Measurements from ENCODE around the gene COL20A1. TPM values are rescaled to one million over a fixed set of nuclear protein-coding genes. Genes with fewer than 3 reads are reported as not detected.
A peak's percentile ranks its signal among the peaks of the same experiment; 100 is the strongest.

COL20A1 gene
- total RNA-seq, 2 donors from 2014 or later, result not detected

DNA sequence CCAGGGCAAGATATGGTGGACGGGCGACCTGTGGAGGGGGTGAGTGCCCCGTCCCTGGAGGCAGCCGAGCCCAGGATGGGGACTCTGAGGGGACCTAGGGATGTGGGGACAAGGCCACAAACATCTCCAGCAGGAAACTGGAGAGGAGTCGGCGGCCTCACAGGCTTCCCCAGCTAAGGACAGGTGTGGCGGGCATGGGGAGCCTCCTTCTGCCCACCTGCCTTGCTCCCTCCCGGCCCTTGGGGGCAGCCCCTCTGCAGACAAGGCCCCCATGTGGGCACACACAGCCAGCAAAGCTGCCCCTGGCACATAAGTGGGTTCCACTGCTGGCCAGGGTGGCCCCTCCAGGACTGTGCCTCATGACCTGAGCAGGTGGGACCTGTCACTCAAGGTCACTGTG is 63.5 kb downstream of the COL20A1 start:
- Histone ChIP-seq H3K36me3 (replicated peaks in 1 of 2; ENCODE audit: insufficient read depth in 1 of 2, low read depth in 2 of 2) (no peaks in the 10 kb centered on the region), H3K9me3 (no peaks in the 10 kb centered on the region), H3K27me3 (peaks cover 0 to 14% of the 10 kb centered on the region in 2 donors), H3K27ac (no peak overlapping the region), H3K4me1 (peaks cover 20% of the 10 kb centered on the region), H3K4me3 (no peak overlapping the region)
- ATAC-seq, result no peak
- WGBS, 2 donors, result 70 to 77% methylated on average over 4 to 8 of the region's 8 CpGs
- TF ChIP-seq POLR2A (IDR thresholded peaks at IDR 0.05), result no peak
- TF ChIP-seq, protein P1, sequence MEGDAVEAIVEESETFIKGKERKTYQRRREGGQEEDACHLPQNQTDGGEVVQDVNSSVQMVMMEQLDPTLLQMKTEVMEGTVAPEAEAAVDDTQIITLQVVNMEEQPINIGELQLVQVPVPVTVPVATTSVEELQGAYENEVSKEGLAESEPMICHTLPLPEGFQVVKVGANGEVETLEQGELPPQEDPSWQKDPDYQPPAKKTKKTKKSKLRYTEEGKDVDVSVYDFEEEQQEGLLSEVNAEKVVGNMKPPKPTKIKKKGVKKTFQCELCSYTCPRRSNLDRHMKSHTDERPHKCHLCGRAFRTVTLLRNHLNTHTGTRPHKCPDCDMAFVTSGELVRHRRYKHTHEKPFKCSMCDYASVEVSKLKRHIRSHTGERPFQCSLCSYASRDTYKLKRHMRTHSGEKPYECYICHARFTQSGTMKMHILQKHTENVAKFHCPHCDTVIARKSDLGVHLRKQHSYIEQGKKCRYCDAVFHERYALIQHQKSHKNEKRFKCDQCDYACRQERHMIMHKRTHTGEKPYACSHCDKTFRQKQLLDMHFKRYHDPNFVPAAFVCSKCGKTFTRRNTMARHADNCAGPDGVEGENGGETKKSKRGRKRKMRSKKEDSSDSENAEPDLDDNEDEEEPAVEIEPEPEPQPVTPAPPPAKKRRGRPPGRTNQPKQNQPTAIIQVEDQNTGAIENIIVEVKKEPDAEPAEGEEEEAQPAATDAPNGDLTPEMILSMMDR (IDR thresholded peaks at IDR 0.05), result no peak
- no peak for DNase-seq
- intact Hi-C loops (cut with DNase I), result no loop called here

- H3K27me3 ChIP-seq, result peaks cover 0 to 14% of the 10 kb centered on the region in 2 donors
- no peak overlapping the region for H3K27ac ChIP-seq
- WGBS, 2 donors, result 39 to 68% methylated on average over 17 to 28 of the region's 30 CpGs
- no peak for DNase-seq
- intact Hi-C loops (cut with DNase I), result no loop called here
- no peaks in the 10 kb centered on the region for H3K36me3 ChIP-seq (replicated peaks in 1 of 2; ENCODE audit: insufficient read depth in 1 of 2, low read depth in 2 of 2)
- H3K9me3 ChIP-seq, result no peaks in the 10 kb centered on the region
- ATAC-seq, result no peak
- TF ChIP-seq POLR2A (IDR thresholded peaks at IDR 0.05), result no peak
- TF ChIP-seq, protein P1 (IDR thresholded peaks at IDR 0.05), result no peak
- peaks cover 20% of the 10 kb centered on the region for H3K4me1 ChIP-seq
- no peak overlapping the region for H3K4me3 ChIP-seq
Measured at GRCh38 chr20:63356931-63357879, 64.2 kb downstream of the COL20A1 start.

- WGBS, 2 donors, result 48% methylated on average over 7 to 25 of the region's 26 CpGs
- intact Hi-C loops (cut with DNase I), result no loop called here
- Histone ChIP-seq H3K27me3 (peaks cover 0 to 14% of the 10 kb centered on the region in 2 donors), H3K4me1 (peaks cover 20% of the 10 kb centered on the region), H3K27ac (no peak overlapping the region), H3K4me3 (no peak overlapping the region), H3K9me3 (no peaks in the 10 kb centered on the region), H3K36me3 (replicated peaks in 1 of 2; ENCODE audit: insufficient read depth in 1 of 2, low read depth in 2 of 2) (no peaks in the 10 kb centered on the region)
- ATAC-seq, result peak; percentile 19
- DNase-seq, result peak; percentile 34 to 71 (median 49)
- TF ChIP-seq POLR2A (IDR thresholded peaks at IDR 0.05), result no peak
- TF ChIP-seq, protein P1 (IDR thresholded peaks at IDR 0.05), result no peak
Measured at GRCh38 chr20:63357921-63358905, 65.2 kb downstream of the COL20A1 start.

DNA sequence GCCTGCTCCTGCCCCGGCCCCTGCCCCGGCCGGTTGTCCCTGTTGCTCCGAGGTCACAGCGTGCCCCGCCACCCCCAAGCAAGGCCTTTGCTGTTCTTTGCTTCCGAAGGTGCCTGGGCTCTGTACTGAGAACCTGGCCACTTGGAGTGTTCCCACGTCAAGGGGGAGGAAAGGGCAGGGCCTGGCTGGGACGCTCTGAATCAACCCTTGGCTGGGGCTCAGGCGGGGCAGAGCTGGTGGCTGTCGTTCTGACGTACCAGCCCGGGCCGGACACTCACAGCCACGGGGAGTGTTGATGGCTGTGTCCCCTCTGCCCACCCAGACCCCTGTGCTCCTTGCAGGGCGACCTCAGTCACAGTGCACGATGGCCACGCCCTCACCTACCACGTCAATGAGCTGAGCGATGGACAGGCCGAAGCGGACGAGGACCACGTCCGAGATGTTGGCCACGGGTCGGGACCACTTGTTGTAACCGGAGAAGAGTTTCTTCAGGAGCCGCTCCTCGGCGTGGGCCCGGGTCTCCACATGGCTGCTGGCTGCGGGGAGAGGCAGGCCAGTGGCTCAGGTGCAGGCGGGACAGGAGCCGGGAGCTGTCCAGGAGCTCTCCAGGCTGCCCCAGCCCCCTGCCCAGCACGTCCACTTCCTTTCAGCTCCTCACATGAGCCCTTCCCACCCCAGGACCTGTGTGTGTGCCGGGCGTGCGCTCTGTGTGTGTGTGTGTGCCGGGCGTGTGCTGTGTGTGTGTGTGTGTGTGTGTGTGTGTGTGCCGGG is 66.4 kb downstream of the COL20A1 start:
- ATAC-seq, result no peak
- WGBS, 2 donors, result 69 to 72% methylated on average over 24 to 39 of the region's 42 CpGs
- Histone ChIP-seq H3K36me3 (replicated peaks in 1 of 2; ENCODE audit: insufficient read depth in 1 of 2, low read depth in 2 of 2) (no peaks in the 10 kb centered on the region), H3K27me3 (peaks cover 0 to 14% of the 10 kb centered on the region in 2 donors), H3K9me3 (no peaks in the 10 kb centered on the region), H3K27ac (no peak overlapping the region), H3K4me1 (peaks cover 20% of the 10 kb centered on the region), H3K4me3 (no peak overlapping the region)
- DNase-seq, result no peak
- intact Hi-C loops (cut with DNase I), result no loop called here
- TF ChIP-seq, protein P1 (IDR thresholded peaks at IDR 0.05), result no peak
